HG03460 (cell line): ENCODE results near the gene STS.

Experiments used
- ATAC-seq: cut with Tn5 transposase; IDR thresholded peaks from one replicate; pipeline ENCODE4 v1.9.1; 2021; ENCODE audit not compliant: unreplicated experiment

The STS gene, protein sequence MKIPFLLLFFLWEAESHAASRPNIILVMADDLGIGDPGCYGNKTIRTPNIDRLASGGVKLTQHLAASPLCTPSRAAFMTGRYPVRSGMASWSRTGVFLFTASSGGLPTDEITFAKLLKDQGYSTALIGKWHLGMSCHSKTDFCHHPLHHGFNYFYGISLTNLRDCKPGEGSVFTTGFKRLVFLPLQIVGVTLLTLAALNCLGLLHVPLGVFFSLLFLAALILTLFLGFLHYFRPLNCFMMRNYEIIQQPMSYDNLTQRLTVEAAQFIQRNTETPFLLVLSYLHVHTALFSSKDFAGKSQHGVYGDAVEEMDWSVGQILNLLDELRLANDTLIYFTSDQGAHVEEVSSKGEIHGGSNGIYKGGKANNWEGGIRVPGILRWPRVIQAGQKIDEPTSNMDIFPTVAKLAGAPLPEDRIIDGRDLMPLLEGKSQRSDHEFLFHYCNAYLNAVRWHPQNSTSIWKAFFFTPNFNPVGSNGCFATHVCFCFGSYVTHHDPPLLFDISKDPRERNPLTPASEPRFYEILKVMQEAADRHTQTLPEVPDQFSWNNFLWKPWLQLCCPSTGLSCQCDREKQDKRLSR

DNA sequence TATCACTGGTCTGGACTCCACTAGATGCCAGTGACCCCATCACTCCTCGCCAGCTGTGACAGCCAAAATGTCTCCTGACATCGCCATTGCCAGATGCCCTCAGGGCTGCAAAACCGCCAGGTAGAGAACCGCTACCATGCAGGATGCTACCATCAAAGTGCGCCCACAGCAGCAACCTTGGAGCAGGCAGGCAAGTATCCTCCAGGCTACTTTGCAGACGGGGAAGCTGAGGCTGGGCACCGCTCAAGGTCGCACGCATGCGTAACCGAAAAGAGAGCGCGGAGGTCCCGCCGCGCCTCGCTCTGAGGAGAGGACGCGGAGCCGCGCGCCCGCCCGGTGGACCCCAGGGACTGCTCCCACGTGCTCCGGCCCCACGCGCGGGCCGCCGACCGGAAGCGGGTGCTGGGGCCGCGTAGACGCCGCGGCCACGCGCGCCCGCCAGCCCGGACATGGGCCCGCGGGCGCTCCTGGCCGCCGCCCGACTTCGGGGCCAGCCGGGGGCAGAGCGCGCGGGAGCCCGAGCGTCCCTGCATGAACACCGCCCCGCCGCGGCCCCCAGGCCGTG is at the start of gene STS:
STS (plus strand) TSS at position 300 of the 565 bp plus-strand sequence. CDS start 105,488 bp downstream, outside the sequence.
- ATAC-seq = peak; percentile 40

DNA sequence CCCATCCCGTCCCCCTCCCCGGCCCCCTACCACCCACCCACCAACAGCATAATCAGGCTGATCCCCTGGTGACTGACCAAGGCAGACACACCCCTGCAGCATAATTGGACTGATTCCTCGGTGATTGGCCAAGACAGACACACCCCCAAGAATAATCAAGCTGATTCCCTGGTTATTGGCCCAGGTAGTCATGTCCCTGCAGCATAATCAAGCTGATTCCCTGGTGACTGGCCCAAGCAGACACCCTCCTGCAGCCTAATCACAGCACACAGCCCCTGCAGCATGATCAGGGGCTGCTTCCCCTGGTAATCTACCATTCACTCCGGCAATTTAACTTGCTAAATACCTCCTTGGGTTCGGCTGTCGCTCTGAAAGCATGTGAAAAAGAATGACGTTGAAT is 47.5 kb upstream of the STS start:
- no peak for ATAC-seq

DNA sequence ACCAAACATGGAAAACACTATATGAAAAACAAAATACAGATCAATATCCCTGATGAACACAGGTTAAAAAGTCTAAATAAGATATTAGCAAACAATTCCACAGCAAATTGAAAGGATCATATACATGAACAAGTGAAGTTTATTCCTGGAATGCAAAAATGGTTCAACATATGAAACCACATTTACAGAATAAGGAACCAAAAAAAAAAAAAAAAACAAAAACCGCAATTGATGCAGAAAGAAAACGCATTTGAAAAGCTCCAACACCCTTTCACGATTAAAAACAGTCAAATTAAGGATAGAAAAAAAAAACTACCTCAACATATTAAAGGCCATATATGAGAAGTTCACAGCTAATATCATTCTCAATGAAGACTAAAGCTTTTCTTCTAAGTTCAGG is 45.4 kb upstream of the STS start:
- ATAC-seq = no peak

DNA sequence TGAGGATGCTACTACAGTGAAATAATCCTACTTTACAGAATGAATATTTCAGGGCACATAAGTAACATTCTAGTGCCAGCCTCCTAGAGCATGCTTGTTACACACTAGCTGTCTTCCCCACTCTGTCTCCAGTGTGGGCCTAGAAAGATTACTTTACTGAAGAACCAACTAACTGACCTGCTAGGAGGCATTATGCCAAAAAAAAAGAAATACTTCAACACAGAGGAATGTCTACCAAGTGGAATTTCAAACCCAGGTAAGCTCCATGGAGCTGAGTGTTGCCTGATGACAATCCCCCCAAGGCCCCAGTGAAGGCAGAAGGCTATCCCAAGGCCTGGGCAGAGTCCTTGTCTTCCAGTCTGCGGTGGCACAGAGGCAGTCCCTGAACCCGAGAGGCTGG is 40.9 kb upstream of the STS start:
- ATAC-seq = no peak

DNA sequence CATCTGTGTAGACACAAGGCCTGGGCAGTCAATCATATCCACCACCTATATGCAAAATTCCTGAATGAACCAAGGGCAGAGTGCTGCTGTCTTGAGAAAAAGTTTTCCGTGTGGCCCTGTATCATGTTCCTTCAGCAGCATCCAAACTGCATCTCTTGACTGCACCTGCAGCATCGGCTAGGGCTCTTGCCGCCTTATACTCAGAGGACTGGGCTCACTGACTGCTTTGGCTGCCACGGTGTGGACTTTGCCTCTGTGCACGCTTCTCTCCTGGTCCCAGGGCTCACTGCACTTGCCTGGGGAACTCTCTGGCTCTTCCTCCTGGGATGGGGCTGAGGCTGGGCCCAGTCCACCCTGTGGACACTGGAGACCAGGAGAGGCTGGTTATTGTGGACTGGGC is 39.5 kb upstream of the STS start:
- no peak for ATAC-seq

DNA sequence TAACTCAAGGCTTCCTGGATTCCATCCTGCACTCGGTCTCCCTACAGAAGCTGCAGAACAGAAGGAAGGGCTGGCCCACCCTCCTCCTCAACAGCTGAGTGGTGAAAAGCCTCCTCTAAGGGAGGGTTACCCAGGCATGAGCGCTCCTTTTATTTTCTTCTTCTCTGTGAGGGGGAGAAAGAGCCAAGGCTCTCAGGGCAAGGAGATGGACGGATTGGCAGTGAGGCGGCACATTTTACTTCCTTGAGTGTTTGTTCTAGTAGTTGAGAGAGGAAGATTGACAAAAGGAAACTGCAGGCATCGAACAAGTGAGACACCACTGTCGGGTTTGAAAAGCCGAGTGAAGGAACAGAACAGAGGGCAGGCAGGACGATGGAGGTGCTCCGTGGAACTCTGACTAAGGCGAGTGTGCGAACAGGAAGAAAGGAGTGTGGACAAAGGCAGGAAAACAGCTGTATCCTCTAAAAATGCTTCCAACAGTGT is 38.4 kb upstream of the STS start:
- ATAC-seq = no peak

DNA sequence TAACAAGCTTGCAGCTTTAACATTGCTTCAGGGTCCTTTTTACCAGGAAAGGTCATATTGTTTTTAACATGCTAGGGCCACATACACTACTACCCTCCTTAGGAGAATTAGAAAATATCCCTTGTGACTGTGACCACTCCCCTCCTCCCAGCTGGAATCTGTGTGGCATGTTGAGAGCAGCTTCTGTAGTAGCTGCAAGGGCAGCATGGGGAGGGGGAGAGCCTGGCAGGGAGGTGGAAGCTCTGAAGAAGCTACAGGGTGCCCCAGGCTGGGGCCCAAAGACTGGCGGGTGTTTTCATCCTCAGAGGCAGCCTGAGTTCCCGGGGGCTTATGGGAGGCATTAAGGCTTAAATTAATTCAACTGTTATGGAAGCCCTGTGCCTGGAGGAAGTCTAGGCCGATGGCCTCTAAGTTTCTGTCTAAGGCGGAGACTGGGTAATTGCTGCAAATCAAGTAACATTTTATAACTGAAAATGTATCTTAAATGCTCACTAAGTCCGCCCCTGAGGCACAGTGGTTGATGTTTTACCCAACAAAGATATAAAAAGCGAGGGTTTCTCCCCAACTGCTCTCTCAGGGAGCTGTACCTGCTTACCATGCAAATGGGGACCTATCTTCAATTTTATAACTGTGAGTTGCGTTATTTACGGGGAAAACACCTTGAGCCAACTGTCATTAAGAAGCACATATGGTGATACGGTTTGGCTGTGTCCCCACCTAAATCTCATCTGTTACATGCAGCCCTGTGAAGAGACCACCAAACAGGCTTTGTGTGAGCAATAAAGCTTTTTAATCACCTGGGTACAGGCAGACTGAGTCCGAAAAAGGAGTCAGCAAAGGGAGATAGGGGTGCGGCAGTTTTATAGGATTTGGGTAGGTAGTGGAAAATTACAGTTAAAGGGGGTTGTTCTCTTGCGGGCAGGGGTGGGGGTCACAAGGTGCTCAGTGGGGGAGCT is 37.4 kb upstream of the STS start:
- peak; percentile 75 for ATAC-seq

DNA sequence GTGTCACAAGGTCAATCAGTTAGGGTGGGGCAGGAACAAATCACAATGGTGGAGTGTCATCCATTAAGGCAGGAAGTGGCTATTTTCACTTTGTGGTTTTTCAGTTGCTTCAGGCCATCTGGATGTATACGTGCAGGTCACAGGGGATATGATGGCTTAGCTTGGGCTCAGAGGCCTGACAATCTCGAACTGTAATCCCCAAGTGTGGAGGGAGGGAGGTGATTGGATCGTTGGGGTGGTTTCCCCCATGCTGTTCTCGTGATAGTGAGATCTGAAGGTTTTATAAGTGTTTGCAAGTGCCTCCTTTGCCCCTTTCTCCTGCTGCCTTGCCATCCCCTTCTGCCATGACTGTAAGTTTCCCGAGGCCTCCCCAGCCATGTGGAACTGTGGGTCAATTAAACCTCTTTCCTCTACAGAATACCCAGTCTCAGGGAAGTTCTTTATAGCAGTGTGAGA is 36.7 kb upstream of the STS start:
- ATAC-seq = no peak

DNA sequence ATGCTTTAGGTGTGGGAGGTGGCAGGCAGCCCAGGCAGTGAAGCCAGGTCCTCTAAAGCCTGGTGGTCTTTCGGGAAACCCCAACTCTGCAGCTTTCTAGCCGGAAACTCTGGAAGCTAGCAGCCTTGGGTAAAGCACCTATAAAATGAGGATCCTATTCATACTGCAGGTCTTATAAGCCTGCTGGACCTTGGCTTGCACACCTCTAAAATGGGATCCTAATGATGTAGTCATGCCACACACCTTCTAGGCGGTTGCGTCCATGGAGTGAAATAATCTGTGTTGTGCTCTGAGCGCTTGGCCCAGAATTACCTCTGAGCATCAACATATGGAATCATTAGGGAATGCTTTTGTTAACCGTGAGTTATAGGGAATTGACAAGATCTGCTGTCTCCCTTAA is 36.0 kb upstream of the STS start:
- ATAC-seq = no peak

DNA sequence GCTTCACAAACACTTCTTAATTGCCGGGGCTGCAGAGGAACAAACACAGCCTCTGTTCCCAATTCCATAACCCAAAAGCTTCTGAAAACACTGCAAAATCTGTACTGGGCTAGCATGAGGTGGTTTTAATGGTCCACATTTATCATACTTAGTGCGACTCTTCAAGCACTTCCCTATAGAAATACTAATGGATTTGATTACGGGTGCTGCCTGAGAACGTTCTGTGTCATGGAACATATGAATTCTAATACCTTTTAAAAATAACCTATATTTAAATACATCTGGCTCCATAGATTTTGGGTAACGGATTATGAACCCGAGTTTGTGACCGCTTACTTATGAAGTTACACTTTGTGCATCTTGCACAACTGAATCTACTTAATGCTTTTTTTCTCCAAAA is 35.4 kb upstream of the STS start:
- ATAC-seq = no peak

DNA sequence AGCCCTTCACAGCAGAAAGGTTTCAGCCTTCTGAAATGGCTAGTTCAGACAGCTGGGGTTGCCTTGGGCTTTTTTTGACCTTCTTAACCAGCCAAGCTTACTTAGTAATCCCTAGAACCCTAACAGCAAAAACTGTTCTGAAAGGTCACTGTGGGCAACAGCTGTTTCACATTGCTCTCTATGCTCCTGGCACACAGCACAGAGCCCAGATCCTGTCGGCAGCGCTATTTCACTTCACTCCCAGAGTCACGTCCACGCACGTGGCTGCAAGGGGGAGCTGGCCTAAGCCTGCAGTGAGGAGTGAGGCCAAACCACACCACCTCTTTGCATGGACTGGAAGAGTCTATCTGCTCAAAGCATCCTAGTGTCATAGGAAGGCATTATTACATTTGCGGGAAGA is 32.0 kb upstream of the STS start:
- peak; percentile 74 for ATAC-seq

DNA sequence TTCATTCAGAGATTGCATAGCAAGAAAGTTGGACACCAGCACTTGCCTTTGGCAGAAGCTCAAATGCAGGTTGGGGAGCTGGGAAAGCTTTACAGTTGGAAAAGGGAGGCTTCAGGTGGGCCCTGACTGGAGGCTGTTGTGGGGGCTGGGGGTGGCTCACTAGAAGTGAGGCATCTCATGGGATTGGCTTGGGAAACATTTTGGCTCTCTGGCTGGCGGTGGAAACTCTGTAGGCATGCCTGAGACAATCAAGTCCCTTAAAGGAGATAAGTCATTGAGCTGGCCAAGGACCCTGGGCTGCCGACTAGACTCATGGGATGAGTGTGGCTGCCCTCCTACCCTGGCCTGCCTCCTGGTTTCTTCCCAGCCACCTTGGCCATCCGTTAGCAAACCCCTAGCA is 31.4 kb upstream of the STS start:
- ATAC-seq = no peak

DNA sequence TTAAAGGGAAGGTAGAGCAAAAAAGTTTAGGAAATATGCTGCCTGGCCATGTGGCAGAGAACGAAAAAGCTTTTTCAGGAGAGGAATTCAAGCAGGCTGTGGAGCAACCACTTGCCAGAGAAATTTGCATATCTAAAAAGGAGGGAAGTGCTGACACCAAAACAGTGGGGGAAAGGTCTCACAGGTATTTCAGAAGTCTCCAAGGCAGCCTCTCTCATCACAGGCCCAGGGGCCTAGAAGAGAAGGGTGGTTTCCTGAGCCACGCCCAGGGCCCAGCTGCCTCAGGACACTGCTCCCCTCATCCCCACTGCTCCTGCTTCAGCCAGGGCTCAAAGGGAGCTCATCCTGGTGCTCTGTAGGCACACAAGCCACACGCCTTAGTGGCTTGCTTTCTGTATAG is 29.9 kb upstream of the STS start:
- no peak for ATAC-seq

DNA sequence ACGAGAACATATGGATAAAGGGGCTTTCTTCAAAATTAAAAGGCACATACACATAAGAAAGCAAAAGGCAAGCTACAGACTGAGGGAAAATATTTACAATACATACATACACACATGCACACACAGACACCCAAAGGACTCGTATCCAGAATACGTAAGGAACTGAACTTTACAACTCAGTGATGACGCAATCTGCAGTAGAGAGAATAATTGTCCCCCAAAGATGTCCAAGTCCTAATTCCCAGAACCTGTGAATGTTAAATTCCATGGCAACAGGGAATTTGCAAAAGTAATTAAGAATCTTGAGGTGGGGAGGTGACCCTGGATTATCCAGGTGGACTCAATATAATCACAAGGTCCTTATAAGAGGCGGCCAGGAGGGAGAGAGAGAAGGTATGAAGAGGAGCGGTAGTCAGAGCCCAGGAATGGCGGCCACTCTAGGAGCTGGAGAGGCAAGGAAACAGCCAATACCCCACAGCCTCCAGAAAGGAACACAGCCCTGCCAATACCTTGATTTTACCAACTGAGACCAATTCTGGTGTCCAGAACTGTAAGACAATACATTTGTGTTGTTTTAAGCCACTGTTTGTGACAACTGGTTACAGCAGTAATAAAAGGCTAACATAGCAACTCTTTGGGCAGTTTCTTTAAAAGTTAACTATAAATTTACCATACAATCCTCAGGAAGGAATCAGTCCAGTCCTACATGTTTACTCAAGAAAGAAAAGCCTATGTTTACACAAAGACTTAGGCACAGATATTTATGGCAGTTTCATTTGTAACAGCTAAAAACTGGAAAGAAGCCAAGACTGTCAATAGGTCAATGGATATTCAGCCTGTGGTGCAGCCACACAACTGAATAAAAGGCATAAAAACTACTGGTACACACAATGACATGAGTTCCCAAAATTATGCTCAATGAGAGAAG is 27.3 kb upstream of the STS start:
- no peak for ATAC-seq

DNA sequence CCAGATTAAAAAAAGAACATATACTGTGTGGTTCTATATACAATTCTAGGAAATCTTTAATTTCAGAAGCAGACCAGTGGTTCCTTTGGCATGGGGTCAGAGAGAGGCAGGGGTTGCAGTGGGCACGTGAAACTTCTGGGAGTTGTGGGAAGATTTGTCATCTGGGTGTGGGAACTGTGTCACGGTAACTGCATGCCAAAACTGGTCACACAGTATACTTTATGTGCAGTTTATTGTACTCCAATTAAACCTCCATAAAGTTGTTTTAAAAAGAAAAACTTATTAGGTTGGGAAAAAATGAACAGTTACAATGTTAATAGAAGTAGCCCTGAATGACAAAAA is 26.7 kb upstream of the STS start:
- no peak for ATAC-seq

DNA sequence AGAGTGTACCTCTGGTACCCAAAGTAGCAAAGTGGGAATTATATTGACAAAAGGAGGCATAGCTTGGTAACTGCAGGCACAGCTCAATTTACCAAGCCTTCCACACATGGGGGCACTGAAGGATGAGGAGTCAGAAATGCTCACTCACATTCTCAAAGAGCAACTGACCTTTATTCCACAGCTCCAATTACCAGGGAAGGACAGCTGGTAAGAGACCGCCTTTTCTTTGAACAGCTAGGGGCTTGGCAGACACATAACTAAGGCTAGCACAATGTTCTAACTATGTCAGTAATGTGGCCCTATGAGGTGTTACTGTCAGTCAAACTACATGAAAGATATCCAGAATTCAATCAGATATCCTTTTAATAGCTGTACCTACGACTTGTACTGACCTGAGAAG is 20.5 kb upstream of the STS start:
- ATAC-seq = no peak

DNA sequence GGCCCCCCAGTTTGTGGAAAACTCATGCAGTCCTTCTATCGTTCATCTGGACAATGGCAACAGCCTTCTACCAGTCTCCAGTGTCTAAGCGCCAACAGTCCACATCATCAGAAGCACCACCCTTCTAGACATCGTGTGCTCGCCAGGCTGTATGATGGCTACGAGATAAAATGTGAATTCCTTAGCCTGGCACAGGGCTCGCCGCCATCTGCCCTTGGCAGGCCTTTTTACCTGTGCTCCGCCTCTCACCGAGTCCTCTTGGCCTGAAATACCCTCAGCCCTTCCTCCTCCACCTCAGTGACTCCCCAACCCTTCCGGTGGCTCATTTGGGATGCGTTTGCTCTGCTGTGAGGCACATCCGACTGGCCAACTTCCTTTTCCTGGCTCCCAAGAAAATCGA is 15.9 kb upstream of the STS start:
- no peak for ATAC-seq

DNA sequence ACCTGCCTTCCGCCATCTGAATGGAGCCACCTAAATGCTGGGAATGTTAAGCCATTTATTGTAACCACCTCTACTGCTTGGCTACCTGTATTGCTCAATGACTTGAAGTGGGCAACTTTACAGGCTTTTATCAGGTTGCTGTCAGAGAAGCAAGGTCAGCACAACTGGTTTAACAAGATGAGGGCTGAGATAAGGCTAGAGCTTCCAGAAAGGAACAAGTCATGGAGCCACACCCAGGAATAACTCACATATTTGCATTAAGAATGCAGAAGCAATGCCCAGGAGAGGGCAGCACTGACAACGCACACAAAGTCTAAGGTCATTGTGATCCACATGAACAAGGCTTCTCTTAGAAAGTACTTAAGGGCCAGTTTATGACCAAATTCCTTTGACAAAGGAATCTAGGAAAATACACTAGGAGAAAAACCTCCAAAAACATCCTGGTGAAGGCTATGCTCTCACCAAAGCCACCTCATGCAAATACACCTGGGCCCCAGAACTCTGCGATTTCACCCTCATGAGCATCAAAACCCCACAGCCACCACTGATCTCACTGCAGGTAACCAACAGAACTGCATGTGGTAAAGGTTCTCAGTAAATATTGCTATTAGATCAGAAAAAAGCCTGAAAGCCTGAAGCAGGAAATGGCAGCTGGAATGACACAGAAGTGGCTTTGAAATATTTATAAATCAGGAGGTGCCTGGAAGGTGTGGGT is 15.0 kb upstream of the STS start:
- ATAC-seq = peak; percentile 72

DNA sequence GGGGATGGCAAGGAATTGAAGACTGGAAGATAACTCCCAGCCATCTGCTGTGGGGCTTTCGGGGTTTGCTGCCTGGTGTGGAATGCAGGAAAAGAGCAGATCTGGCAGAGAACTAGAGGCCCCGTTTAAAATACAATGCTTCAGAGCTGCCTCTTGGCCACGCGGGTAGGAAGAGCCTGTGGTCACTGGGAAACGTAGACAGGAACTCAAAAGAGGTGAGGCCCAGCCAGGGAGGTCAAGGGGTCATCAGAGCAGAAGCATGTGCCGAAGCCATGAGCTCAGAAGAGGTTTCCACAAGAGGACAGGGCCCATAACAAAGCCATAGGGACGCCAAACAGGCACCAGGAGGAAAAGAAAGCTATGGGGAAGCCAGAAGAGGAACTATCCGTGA is 14.5 kb upstream of the STS start:
- peak; percentile 18 for ATAC-seq

DNA sequence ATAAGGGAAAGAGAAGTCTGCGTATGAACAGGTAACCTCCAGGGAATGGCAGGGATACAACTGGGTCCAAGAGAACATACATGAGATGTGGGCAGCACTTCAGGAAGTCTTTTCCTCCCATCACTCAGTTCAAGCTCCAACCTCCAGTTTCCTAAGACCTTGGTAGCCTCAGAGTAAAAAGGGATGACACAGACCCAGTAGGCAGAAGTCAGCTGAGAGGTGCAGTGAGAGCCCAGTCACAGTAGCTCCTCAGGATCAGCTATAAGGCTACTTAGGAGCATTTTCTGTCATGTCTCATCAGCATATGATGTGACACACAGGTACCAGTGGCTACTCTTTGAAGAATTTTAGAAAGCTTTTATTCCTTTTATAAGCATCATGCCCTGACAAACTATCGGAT is 12.5 kb upstream of the STS start:
- ATAC-seq = no peak
